Measurements from ENCODE around the gene SIM1.

Gene SIM1

GRCh38 chr6:100336876-100337275 is 127.8 kb downstream of the SIM1 start:
- no peak overlapping the region for H3K4me3 ChIP-seq (replicated peaks in 1 of 2; ENCODE audit: low read depth in 2 of 2, low read length in 2 of 2)
- no peak for DNase-seq (ENCODE audit: low read depth in 2 of 2)
- TF ChIP-seq CTCF (IDR thresholded peaks at IDR 0.05; ENCODE audit: low read depth, low read length), result no peak

DNA sequence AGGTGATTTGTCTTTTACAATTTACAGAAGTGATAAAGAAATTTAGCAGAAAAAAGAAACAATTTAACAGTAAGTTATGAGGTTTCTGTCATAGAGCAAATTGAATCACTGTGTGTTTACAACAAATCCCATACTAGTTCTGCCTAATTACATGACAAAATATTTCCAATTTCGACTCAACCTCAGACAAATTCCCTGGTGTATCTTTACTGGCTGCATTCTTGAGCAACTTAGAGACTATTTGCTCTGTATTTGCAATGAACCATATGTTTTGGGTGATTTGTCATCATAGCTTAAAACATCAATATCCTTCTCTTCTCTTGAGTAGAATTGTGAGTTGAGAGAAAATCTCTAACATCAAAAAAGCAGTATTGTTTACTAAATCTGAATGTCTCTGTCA is 128.7 kb downstream of the SIM1 start:
- no peak for TF ChIP-seq CTCF (IDR thresholded peaks at IDR 0.05; ENCODE audit: low read depth, low read length)
- no peak overlapping the region for H3K4me3 ChIP-seq (replicated peaks in 1 of 2; ENCODE audit: low read depth in 2 of 2, low read length in 2 of 2)
- DNase-seq (ENCODE audit: low read depth in 2 of 2), result peak in 1 of 2 donors; percentile 70

Data from cardiac fibroblast (primary cell).